Measurements from ENCODE around the gene SMDT1. TPM values are rescaled to one million over a fixed set of nuclear protein-coding genes. Genes with fewer than 3 reads are reported as not detected.

SMDT1 gene
- total and polyA plus RNA-seq, 2 experiments from 2014 or later, result 4.9 to 97.9 TPM

DNA sequence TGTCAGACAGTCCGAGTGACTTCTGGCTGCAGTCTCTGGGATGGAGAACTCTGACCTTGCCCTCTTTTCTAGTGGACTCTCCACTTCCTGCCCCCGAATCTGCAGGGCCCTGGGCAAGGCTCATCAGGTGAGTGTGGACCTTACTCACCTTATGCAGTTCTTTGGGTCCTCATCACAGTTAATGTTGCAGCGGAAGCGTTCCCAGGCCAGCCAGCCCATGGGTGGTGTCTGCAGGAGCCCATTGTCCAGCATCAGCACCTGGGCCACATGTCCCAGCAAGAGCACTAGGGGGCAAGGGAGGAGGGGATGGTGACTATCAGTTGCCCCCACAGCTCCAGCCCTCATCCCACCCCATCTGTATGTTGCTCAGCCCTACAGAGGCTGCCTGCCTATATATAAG is 11.2 kb upstream of the SMDT1 start:
- H3K27me3 ChIP-seq (ENCODE audit: insufficient read depth), result peaks cover 4% of the 10 kb centered on the region

DNA sequence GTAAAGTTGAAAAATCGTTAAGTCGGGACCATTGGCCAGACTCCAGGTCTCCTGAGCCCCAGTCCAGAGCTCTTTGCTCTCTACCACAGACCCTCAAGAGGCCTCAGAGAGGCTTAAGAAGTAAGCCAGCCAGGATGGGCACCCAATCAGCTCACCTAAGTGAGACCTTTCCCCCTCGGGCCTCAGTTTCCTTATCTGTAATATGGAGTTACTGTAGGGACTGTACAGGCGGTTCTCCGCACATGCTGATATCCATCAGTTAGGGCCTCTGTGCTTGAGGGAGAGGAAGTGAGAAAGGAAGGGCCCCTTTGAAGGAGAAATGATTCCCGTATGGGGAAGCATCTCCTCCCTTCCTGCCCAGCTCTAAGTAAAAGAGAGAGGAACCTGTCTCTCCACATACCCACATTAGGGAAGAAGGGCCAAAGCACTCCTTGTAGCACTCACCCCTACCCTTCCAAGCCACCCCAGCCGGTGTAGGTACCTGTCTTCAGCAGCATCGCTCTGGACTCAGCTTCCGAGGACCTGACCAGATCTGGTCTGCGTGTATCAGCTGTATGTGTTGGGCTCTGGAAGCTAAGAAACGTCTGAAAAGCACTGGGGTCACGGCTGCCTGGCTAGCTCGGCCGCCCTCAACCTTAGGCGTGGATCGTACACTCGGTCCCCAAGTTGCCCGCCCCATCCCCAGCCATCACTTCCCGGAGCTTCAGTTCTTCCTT is 9.5 kb upstream of the SMDT1 start:
- ATAC-seq, result peak; percentile 7
- no peaks in the 10 kb centered on the region; the same call in 1 of the 2 replicates for H3K79me2 ChIP-seq (replicated peaks; ENCODE audit: insufficient read depth)
- no peaks in the 10 kb centered on the region for H4K20me1 ChIP-seq (replicated peaks; ENCODE audit: insufficient read depth)
- peaks cover 43% of the 10 kb centered on the region for H3K4me1 ChIP-seq (ENCODE audit: insufficient read depth)
- H3K27ac ChIP-seq (ENCODE audit: low read depth), result 0 out of 2 replicates have a peak overlapping the region, but pooled peaks have one; percentile 63
- H3K4me1 Mint-ChIP-seq, result peaks cover 35% of the 10 kb centered on the region
- H3K27ac Mint-ChIP-seq, result no peak overlapping the region
- H3K4me2 ChIP-seq, result peak overlapping the region; percentile 96
- H3F3A ChIP-seq (replicated peaks; ENCODE audit: low read depth), result peaks cover 14% of the 10 kb centered on the region
- no peak for DNase-seq (ENCODE audit: low spot score)
- peaks cover 30% of the 10 kb centered on the region for H3K36me3 Mint-ChIP-seq (ENCODE audit: low read depth)
- H2AFZ ChIP-seq, result peak overlapping the region; percentile 95
- H3K9me3 Mint-ChIP-seq, result peaks cover 2% of the 10 kb centered on the region; the same call in 2 of the 3 replicates
- peak overlapping the region; percentile 82 for H3K4me3 ChIP-seq
- H3K27me3 Mint-ChIP-seq (ENCODE audit: insufficient read depth, low read depth, poor library complexity), result peaks cover 27% of the 10 kb centered on the region
- TF ChIP-seq, protein P1, sequence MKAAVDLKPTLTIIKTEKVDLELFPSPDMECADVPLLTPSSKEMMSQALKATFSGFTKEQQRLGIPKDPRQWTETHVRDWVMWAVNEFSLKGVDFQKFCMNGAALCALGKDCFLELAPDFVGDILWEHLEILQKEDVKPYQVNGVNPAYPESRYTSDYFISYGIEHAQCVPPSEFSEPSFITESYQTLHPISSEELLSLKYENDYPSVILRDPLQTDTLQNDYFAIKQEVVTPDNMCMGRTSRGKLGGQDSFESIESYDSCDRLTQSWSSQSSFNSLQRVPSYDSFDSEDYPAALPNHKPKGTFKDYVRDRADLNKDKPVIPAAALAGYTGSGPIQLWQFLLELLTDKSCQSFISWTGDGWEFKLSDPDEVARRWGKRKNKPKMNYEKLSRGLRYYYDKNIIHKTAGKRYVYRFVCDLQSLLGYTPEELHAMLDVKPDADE (IDR thresholded peaks at IDR 0.05), result no peak
- no peak for TF ChIP-seq EZH2 (IDR thresholded peaks at IDR 0.05; ENCODE audit: low read depth, unreplicated experiment)
- TF ChIP-seq POLR2AphosphoS5 (IDR thresholded peaks at IDR 0.05; ENCODE audit: low read depth), result no peak
- TF ChIP-seq, protein P2, sequence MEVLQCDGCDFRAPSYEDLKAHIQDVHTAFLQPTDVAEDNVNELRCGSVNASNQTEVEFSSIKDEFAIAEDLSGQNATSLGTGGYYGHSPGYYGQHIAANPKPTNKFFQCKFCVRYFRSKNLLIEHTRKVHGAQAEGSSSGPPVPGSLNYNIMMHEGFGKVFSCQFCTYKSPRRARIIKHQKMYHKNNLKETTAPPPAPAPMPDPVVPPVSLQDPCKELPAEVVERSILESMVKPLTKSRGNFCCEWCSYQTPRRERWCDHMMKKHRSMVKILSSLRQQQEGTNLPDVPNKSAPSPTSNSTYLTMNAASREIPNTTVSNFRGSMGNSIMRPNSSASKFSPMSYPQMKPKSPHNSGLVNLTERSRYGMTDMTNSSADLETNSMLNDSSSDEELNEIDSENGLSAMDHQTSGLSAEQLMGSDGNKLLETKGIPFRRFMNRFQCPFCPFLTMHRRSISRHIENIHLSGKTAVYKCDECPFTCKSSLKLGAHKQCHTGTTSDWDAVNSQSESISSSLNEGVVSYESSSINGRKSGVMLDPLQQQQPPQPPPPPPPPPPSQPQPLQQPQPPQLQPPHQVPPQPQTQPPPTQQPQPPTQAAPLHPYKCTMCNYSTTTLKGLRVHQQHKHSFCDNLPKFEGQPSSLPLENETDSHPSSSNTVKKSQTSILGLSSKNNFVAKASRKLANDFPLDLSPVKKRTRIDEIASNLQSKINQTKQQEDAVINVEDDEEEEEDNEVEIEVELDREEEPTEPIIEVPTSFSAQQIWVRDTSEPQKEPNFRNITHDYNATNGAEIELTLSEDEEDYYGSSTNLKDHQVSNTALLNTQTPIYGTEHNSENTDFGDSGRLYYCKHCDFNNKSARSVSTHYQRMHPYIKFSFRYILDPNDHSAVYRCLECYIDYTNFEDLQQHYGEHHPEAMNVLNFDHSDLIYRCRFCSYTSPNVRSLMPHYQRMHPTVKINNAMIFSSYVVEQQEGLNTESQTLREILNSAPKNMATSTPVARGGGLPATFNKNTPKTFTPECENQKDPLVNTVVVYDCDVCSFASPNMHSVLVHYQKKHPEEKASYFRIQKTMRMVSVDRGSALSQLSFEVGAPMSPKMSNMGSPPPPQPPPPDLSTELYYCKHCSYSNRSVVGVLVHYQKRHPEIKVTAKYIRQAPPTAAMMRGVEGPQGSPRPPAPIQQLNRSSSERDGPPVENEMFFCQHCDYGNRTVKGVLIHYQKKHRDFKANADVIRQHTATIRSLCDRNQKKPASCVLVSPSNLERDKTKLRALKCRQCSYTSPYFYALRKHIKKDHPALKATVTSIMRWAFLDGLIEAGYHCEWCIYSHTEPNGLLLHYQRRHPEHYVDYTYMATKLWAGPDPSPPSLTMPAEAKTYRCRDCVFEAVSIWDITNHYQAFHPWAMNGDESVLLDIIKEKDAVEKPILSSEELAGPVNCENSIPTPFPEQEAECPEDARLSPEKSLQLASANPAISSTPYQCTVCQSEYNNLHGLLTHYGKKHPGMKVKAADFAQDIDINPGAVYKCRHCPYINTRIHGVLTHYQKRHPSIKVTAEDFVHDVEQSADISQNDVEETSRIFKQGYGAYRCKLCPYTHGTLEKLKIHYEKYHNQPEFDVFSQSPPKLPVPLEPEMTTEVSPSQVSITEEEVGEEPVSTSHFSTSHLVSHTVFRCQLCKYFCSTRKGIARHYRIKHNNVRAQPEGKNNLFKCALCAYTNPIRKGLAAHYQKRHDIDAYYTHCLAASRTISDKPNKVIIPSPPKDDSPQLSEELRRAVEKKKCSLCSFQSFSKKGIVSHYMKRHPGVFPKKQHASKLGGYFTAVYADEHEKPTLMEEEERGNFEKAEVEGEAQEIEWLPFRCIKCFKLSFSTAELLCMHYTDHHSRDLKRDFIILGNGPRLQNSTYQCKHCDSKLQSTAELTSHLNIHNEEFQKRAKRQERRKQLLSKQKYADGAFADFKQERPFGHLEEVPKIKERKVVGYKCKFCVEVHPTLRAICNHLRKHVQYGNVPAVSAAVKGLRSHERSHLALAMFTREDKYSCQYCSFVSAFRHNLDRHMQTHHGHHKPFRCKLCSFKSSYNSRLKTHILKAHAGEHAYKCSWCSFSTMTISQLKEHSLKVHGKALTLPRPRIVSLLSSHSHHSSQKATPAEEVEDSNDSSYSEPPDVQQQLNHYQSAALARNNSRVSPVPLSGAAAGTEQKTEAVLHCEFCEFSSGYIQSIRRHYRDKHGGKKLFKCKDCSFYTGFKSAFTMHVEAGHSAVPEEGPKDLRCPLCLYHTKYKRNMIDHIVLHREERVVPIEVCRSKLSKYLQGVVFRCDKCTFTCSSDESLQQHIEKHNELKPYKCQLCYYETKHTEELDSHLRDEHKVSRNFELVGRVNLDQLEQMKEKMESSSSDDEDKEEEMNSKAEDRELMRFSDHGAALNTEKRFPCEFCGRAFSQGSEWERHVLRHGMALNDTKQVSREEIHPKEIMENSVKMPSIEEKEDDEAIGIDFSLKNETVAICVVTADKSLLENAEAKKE (CRISPR knock-in tag; IDR thresholded peaks at IDR 0.05), result no peak
- TF ChIP-seq CREB1 (CRISPR knock-in tag; IDR thresholded peaks at IDR 0.05; ENCODE audit: low read depth), result no peak
- TF ChIP-seq, protein P3, sequence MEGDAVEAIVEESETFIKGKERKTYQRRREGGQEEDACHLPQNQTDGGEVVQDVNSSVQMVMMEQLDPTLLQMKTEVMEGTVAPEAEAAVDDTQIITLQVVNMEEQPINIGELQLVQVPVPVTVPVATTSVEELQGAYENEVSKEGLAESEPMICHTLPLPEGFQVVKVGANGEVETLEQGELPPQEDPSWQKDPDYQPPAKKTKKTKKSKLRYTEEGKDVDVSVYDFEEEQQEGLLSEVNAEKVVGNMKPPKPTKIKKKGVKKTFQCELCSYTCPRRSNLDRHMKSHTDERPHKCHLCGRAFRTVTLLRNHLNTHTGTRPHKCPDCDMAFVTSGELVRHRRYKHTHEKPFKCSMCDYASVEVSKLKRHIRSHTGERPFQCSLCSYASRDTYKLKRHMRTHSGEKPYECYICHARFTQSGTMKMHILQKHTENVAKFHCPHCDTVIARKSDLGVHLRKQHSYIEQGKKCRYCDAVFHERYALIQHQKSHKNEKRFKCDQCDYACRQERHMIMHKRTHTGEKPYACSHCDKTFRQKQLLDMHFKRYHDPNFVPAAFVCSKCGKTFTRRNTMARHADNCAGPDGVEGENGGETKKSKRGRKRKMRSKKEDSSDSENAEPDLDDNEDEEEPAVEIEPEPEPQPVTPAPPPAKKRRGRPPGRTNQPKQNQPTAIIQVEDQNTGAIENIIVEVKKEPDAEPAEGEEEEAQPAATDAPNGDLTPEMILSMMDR (conservative IDR thresholded peaks at IDR 0.05; ENCODE audit: low read depth in 2 of 2), result no peak
- H3K27me3 ChIP-seq (ENCODE audit: insufficient read depth), result peaks cover 11% of the 10 kb centered on the region
- no peaks in the 10 kb centered on the region; the same call in 1 of the 2 replicates for H3K9me2 ChIP-seq (ENCODE audit: insufficient read depth)
- H3K4me3 Mint-ChIP-seq, result peak overlapping the region; percentile 82
- no peaks in the 10 kb centered on the region for H3K36me3 ChIP-seq (ENCODE audit: insufficient read depth)

More for the DNA sequence above, 11.2 kb upstream of the SMDT1 start:
- Mint-ChIP-seq H3K9me3 (peaks cover 2% of the 10 kb centered on the region; the same call in 1 of the 3 replicates), H3K4me3 (no peak overlapping the region), H3K27me3 (ENCODE audit: insufficient read depth, low read depth, poor library complexity) (peaks cover 25% of the 10 kb centered on the region), H3K4me1 (peaks cover 28% of the 10 kb centered on the region), H3K36me3 (ENCODE audit: low read depth) (peaks cover 42% of the 10 kb centered on the region), H3K27ac (no peak overlapping the region)
- H3K9me2 ChIP-seq (ENCODE audit: insufficient read depth), result no peaks in the 10 kb centered on the region; the same call in 1 of the 2 replicates
- no peak overlapping the region for H3K4me2 ChIP-seq
- peaks cover 33% of the 10 kb centered on the region for H3K4me1 ChIP-seq (ENCODE audit: insufficient read depth)
- DNase-seq (ENCODE audit: low spot score) (no peak), ATAC-seq (no peak)
- H3K79me2 ChIP-seq (replicated peaks; ENCODE audit: insufficient read depth), result no peaks in the 10 kb centered on the region
- H3F3A ChIP-seq (replicated peaks; ENCODE audit: low read depth), result peaks cover 14% of the 10 kb centered on the region
- no peak overlapping the region for H2AFZ ChIP-seq
- H3K36me3 ChIP-seq (ENCODE audit: insufficient read depth), result no peaks in the 10 kb centered on the region
- no peaks in the 10 kb centered on the region for H4K20me1 ChIP-seq (replicated peaks; ENCODE audit: insufficient read depth)
- no peak overlapping the region for H3K27ac ChIP-seq (ENCODE audit: low read depth)
- TF ChIP-seq EZH2phosphoT487 (IDR thresholded peaks at IDR 0.05; ENCODE audit: unreplicated experiment), result no peak
- TF ChIP-seq ZNF114 (CRISPR knock-in tag; IDR thresholded peaks at IDR 0.05), result no peak
- TF ChIP-seq, protein P3 (conservative IDR thresholded peaks at IDR 0.05; ENCODE audit: low read depth in 2 of 2), result no peak
- TF ChIP-seq ZNF331 (CRISPR knock-in tag; IDR thresholded peaks at IDR 0.05; ENCODE audit: low read depth), result no peak
- no peak overlapping the region for H3K4me3 ChIP-seq

All from GM23338 (cell line).